Measurements from ENCODE around the gene EDA.
"Not testable (repeated sequence)": the region's sequence is repeated elsewhere in the genome, so short reads cannot be mapped to it uniquely, and the experiment has no call there.

EDA gene

DNA sequence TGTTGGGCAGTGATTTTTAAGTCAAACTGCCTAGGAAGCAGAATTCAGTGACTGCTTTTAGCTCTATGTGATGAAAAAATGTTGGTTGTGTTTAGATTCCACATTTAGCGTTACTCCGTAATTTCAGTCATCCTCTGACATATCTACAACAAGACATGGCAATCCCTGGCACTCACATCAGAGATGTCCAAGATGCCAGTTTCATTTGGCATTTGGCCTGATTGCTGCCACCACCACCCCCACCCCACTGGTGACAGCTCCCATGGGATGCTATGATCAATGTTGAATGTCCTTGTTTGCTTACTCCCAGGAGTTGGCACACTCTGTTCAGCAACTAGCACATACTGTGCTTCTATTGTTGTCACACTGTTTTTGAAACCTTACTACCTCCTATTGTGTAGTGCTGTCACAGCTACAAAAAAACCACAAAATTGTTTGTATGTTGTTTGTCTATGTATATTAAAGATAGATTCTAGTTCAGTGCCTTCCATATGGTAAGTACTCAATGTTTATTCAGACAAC is 332.4 kb downstream of the EDA start:
- in situ Hi-C loops (cut with MboI; ENCODE audit: low sequenced_read_pairs), result no loop called here

DNA sequence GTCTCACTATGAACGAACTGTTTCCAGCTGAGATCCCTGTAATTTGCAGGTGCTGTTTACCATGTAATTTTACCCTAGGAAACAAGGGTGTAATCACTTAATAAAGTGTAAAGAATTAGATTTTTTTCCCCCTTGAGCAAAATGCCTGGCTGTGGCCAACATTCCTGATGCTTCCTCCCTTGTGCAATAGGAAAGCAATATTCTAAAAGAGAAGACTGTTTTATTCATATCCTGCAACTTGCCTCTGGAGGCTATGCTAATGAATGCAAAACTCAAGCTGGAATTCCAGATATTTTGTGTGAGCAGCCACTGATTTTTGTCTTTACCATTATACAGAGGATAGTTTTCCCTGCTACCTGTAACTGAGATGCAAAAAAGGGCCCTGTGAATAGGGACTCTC is 335.8 kb downstream of the EDA start:
- in situ Hi-C loops (cut with MboI; ENCODE audit: low sequenced_read_pairs), result no loop called here

DNA sequence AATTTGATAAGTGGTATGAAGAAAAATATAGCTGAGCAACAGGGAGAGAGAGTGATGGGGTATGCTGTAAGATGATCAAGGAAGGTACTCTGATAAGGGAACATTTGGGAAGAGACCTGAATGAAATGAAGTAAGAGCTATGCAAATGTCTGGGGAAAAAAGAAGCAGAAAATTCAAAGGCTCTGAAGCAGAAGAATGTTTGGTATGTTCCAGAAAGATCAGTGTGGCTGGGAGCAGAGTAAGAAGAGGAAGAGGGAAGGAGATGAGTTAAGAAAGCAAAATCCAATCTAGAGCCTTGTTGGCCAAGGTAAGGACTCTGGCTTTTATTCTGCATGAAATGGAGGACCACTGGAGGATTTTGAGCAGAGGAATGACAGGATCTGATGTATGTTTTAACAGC is 343.8 kb downstream of the EDA start:
- in situ Hi-C loops (cut with MboI; ENCODE audit: low sequenced_read_pairs), result no loop called here

DNA sequence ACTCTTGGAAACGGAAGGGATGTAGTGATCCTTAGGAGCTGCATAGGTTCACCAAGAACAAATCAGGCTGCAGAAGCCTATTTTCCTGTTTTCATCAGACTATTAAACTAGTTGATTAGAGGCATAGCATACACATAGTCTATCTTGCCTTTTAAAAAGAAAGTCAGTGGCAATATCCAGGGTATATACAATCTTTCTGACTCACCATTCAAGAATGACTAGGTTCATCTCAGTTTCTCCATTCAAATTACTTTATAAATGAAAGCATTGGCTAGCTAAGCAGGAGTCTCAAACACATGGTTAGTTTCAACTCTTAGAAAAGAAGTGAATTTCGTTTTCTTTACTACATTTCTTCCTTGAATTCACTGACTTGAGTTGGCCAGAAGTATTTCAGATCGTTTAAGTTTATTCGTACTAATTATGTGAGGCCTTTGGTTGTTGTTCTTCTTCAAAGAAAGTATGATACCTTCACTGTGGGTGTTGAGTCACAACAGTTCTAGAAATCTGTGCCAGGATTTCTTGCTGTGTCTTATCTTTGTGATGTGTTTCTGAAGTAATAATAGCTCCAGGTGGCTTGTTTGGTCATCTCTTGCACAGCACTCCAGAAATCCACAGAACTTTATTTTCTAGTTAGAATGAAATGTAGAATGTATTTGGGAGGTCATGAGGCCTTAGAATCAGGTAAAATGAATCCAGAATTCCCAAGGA is 345.6 kb downstream of the EDA start:
- in situ Hi-C loops (cut with MboI; ENCODE audit: low sequenced_read_pairs), result no loop called here

DNA sequence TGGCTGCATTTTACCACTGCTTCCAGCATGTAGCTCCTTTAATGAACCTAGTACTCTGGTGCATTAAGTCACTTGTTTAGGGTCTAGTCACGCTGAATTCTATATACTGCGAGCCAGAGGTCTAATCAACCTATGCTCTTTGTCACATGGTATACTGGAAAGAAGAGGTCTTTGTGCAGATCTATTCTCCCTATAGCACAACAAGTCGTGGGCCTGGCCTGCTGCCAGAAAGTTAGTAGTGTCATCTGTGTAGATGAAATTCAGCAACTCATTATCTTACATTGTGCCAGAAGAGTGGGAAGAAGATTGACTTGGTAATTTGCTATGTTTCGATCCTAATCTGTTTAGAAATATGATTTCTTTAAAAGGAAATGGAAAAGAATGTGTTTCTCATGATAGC is 353.0 kb downstream of the EDA start:
- in situ Hi-C loops (cut with MboI; ENCODE audit: low sequenced_read_pairs), result no loop called here

DNA sequence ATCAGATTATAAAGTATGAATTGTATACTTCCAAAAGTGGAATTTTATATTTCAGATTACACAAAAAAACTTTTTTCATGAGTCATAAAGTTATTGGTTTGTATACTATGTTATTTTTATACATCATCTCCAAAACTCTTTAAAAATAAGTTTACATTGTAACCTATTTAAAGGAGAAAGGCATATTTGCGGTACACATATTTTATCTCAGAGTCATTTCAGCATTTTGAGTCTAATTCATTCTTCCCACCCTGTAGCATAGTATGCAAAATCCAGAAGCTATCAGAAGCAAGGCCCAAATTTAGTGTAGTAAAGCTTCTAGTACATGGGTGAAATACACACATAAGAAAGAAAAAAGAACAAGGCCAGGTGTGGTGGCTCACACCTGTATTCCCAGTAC is 353.5 kb downstream of the EDA start:
- in situ Hi-C loops (cut with MboI; ENCODE audit: low sequenced_read_pairs), result no loop called here

DNA sequence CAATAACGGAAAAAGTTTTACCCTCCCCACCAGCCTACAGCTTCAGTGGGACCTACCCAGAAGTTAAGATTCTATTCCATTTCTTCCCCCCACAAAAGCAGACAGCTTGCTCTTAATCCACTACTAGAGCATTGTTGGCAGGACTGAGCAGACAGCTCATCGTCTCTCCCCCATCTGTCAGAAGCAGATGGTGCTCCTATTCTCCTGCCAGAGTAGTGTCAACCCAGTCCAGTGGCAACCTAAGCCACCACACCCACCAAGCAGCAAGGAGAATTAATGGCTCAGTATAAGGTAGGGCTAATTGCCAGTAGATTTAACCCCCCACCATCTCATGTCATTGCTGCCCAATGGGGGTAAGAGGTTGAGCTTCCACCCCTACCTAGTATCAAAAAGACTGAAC is 371.8 kb downstream of the EDA start:
- in situ Hi-C loops (cut with MboI; ENCODE audit: low sequenced_read_pairs), result no loop called here

DNA sequence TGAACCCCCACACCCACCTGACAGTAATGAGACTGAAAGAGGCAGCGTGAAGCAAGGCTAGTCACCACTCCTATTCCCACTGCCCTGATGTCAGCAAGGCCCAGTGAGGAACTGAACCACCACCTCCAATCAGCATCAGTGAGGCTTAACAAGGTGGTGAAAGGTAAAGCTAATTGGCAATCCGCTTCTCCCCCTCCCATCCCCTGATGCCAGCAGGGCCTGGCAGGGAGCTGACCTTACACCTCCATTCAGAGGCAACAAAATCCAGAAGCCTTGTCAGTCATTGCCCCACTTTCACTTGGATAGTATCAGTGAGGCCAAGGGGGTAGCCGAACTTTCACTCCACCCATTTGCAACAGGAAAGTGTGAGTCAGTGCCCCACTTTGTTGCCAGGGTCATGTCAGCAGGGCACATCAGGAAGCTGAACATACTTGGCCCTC is 373.1 kb downstream of the EDA start:
- in situ Hi-C loops (cut with MboI; ENCODE audit: low sequenced_read_pairs), result no loop called here

DNA sequence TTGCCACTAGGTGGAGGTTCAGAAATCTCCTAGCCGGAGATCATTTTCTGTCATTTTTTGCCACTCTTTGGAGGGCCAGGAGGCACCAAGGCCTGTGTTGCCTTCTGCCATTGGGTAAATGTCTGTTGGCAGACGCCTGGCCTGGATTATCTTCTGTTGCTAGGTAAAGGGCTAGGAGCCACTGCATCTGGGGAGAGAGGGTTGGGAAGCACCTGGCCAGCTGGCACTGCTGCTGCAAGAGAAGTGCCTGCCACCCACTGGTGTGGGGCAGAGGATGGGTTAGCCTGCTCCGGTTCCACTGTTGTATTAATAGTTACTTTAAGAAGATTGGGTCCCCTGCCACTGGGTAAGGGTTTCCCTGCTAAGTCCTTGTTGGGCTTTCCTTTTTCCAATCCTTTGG is 375.8 kb downstream of the EDA start:
- in situ Hi-C loops (cut with MboI; ENCODE audit: low sequenced_read_pairs), result no loop called here

DNA sequence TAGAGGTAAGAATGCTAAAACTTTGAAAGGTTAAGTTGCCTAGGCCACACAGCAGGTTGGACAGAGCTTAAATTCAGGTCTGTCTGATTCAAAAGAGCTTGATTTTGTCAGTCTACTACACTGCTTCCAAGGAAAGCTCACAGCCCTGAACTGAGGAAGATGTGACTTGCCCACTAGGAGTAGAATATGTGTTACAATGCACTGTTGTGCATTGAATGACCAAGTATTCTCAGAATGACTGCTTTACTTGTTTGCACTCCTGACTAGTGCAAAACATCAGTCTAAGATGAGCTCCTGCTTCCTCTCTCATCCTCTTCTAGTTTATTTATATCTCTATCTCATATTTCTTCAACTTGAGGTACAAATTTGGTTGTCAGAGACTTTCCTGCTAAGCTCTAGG is 377.6 kb downstream of the EDA start:
- in situ Hi-C loops (cut with MboI; ENCODE audit: low sequenced_read_pairs), result no loop called here

DNA sequence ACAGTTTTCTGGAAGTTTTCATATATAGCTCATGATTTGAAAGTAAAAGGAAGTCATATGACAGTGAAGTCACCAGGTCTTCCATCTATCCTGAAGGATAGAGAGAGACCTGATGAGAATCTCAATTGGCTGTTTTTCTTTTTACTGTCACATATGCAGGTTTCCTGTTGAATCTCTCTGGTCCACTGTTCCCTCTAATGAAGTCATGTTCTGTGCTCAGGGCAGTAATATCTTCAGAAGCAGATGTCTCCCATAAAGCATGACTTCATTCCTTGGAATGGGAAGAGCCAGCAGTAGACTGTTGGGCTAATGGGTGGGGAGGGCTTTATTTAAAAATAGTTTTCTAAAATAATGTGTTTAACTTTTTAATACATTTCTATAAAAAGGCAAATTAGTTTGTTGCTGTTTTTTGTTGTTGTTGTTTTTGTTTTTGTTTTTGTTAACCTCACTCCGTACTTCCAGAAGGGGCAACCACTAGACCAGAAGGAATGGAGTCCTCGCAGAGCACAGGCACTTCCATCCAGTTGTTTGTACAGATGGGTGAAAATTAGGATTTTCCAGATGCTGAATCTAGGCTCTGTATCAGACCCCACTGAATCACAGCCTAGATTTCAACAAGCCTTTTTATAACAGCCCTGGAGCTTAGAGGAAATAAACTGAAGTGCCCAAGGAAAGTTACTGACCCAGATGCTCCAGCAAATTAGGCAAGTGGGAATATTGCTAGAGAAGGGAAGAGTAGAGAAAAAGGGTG is 379.6 kb downstream of the EDA start:
- in situ Hi-C loops (cut with MboI; ENCODE audit: low sequenced_read_pairs), result no loop called here

DNA sequence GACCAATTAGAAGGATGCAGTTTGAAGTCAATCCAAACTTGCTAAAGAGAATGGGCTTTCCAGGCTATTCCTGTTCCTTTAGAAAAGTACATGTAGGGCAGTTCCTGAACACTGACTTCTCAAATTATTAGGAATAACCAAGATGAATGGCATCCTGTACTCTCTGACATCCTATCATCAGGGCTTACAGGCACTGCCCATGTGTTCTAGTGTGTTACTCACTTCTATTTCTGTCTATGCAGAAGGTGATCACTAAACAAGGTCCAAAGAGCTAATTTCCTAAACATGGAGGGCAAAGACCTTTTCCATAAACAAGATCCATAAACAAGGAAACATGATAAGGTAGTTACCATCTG is 380.2 kb downstream of the EDA start:
- in situ Hi-C loops (cut with MboI; ENCODE audit: low sequenced_read_pairs), result no loop called here

DNA sequence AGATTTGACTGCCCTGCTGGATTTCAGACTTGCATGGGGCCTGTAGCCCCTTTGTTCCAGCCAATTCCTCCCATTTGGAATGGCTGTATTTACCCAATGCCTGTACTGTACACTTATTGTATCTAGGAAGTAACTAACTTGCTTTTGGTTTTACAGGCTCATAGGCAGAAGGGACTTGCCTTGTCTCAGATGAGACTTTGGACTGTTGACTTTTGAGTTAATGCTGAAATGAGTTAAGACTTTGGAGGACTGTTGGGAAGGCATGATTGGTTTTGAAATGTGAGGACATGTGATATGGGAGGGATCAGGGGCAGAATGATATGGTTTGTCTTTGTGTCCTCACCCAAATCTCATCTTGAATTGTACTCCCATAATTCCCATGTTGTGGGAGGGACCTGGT is 382.4 kb downstream of the EDA start:
- in situ Hi-C loops (cut with MboI; ENCODE audit: low sequenced_read_pairs), result not testable (repeated sequence)

DNA sequence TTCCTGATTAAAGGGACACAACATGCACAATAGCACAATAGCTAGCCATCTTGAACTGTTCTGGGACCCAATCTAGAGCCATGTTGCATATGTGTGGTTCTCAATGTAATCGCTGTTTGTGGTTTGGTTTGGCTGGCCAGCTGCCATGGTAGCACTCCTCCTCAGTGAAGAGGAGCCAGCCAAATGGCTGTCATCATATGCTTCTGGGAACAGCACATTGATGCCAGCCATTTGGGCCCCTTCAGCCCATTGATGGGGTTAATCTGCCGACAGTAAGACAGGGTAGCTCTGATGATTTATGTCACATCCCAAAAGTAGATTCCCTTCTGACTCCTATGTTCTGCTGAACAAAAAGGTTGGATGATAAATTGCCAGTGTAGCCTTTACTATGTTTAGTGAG is 385.4 kb downstream of the EDA start:
- in situ Hi-C loops (cut with MboI; ENCODE audit: low sequenced_read_pairs), result no loop called here

DNA sequence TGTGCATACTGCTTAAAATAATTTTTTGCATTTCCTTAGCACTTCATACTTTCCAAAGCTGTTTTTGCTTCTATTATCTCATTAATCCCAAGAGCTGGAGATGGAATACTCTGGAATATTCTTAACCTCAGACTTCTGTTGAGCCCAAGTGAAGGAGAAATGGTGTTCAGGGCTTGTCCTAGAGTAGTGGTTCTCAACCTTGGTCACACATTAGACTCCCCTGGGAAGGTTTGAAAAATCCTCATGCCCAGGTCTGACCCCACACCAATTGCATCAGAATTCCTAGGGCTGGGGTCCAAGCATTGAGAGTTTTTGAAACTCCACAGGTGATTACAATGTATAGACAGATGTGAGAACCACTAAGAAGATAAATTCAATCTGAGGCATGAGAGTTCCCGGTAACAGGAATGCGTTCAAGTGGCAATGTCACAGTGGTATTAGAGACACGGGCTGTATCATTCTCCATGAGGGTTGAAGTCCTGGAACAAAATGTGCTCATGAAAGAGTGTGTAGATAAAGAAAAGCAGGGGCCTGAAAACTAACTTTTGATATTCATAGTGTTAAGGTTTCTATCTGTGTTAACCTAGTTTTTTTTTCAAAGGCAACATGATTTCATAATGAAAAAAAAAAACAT is 385.9 kb downstream of the EDA start:
- in situ Hi-C loops (cut with MboI; ENCODE audit: low sequenced_read_pairs), result no loop called here

DNA sequence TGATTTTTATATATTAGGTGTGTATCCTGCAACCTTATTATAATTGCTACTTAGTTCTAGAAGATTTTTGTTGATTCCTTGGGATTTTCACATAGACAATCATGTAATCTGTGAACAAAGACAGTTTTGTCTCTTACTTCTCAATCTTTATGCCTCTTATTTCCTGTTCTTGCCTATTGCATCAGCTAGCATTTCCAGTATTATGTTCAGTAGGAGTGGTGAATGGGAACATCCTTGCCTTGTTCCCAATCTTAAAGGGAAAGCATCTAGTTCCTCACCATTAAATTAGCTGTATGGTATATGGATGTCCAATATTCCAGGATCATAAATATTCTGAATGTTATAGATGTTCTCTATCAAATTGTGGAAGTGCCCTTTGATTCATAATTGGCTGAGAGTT is 392.0 kb downstream of the EDA start:
- in situ Hi-C loops (cut with MboI; ENCODE audit: low sequenced_read_pairs), result no loop called here

DNA sequence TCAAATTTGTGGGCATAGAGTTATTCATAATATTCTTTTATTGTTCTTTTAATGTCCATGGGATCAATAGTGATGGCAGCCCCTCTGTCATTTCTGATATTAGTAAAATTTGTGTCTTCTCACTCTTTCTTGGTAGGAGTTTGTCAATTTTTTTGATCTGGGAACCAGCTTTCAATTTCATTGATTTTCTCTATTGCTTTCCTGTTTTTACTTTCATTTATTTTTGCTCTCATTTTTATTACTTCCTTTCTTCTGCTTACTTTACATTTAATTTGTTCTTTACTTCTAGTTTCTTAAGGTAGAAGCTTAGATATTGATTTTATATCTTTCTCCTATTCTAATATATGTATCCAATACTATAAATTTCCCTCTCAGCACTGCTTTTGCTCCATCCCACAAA is 393.1 kb downstream of the EDA start:
- in situ Hi-C loops (cut with MboI; ENCODE audit: low sequenced_read_pairs), result no loop called here

DNA sequence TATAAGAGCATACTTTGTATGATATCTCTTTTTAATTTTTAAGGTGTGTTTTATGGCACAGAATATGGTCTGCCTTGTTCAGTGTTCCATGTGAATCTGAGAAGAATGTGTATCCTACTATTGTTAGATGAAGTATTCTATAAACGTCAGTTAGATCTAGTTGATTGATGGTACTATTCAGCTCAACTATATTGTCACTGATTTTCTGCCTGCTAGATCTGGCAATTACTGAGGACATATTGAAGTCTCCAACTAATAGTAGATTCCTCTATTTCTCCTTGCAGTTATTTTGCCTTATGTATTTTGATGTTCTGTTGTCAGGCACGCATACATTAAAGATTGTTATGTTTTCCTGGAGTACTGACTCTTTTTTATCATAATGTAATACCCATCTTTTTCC is 394.1 kb downstream of the EDA start:
- in situ Hi-C loops (cut with MboI; ENCODE audit: low sequenced_read_pairs), result no loop called here

DNA sequence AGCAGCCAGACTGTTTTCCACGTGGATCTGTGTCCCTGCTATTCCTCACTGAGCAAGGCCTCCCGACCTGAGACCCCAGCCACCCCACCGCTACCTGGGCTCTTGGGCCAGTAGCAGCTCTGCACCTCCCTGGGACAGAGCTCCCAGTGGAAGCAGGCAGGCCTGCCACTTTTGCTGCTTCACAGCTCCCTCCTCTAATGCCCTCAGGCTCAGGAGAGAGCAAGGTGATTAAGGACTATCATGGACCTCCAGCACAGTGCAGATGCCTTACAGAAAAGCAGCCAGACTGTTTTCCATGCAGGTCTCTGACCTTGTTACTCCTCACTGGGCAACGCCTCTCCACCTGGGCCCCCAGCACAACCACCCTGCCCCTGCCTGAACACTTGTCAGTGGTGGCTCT is 396.8 kb downstream of the EDA start:
- in situ Hi-C loops (cut with MboI; ENCODE audit: low sequenced_read_pairs), result no loop called here

DNA sequence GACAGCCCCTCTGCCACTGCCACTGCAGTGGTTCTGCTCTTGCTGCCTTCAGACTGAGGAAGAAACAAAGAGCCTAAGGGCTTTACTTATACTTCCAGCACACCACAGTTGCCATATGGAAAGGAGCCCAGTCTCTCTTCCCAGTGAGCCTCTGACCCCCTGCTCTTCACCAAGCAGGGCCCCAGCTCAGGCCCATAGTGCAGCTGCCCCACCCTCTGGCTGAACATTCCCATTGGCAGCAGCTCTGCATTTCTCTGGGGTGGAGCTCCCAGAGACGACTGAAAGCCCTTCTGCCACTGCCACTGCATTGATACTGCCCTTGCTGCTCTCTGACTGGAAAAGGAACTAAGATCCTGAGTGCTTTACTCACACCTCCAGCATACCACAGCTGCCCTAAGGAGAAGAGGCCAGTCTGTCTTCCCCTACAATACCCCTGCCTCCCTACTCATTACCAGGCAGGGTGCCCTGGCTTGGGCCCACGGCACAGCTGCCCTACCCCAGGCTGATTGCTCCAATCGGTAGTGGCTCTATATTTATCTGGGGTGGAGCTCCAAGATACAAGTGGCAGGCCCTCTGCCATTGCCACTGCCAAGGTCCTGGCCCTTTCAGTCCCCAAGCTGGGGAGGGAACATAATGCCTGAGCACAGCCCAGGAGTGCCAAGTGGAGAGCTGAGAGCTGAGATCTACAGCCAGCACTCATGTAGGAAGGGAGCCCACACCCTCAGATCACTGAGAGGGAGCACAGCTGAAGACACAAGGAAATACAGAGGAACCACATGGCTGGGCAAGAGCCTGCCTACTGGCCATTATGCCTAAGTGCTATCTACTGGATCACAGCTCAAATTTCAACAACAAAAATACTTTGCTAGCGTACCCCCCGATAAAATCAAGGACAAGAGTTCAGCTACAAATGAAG is 397.8 kb downstream of the EDA start:
- in situ Hi-C loops (cut with MboI; ENCODE audit: low sequenced_read_pairs), result no loop called here

DNA sequence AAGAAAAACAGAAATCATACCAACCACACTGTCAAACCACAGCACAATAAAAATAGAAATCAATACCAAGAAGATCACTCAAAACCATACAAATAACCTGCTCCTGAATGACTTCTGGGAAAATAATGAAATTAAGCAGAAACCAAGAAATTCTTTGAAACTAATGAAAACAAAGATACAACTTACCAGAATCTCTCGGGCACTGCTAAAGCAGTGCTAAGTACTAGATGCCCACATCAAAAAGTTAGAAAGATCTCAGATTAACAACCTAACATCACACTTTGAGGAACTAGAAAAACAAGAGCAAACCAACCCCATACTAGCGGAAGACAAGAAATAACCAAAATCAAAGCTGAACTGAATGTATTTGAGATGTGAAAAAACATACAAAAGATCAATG is 400.6 kb downstream of the EDA start:
- in situ Hi-C loops (cut with MboI; ENCODE audit: low sequenced_read_pairs), result no loop called here

Data from HL-60/S4 treated with phorbol 12-myristate 13-acetate at 8.2 ng/mL for 4 days and 3 days (cell line).